DMS 273 treated with DMSO at 0.1 percent for 48 hours (cell line): ENCODE measurements around the gene IRGQ.
"Not testable (repeated sequence)": the region's sequence is repeated elsewhere in the genome, so short reads cannot be mapped to it uniquely, and the experiment has no call there.

ENCODE experiments used
- DNase-seq: peaks from one replicate; lab custom pipeline; 2025; lab: John Stamatoyannopoulos, UW

Gene IRGQ

DNA sequence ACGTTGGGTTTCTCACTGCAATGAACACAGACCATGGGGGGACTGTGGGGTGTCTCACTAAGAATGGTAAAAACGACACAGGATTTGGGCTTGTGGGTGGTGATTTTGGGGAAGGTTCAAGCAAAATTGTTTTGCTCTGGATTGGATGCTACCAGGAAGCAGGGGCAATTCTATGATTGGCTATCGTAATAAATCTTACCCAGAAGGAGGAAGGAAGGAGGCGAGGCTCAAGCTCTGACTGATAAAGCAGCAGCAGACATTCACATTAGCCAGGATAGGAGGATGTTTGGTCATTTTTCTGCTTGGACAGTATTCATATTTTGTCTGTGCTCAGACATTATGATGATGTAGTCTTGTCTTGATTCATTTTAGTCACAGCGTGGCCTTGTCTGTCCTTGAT, 1.9 kb upstream of the IRGQ start:
- DNase-seq = no peak

GRCh38 chr19:43596842-43597461, 1.0 kb upstream of the IRGQ start:
- no peak for DNase-seq

GRCh38 chr19:43595605-43595998, 332 bp downstream of the IRGQ start:
- no peak for DNase-seq

DNA sequence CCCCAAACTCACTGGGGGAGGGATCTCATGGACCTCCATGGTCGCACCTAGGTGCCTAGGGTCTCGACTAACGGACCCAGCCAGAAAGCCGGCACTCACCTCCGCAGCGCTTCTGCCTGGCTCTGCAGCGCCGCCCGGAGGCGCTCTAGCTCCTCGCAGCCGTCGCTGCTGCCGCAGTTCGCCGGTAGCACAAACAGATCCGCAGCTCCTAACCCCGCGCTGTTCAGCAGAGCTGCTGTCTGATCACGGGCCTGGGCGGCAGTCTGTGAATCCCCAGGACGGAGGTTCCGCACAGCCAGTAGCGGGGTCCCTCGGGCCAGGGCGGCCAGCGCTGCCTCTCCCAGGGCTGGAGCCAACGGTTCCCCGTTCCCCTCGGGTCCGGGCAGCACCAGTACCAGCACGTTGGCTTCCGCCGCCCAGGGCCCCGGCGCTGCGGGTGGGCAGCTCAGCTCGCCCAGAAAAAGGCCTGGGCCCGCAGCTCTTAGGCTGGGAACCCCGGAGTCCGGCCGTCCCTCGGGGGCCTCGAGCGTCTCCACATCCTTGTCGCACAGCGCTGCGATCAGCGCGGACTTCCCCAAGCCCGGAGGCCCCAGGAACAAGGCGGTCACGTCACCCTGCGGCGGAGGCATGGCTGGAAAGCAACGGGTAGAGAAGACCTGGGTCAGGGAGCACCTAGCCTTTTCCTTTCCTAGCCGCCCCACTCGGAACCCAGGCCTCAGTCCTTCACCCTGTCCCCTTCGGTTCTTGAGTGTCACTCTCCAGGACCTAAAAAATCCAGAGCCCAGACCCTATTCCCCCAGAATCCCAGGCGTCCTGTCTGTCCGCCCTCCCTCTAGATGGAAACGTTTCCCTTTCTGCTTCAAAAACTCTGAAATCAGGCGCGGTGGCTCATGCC, 977 bp downstream of the IRGQ start:
- no peak for DNase-seq

- no peak for DNase-seq
Measured at GRCh38 chr19:43594081-43594697, 1.7 kb downstream of the IRGQ start.

DNA sequence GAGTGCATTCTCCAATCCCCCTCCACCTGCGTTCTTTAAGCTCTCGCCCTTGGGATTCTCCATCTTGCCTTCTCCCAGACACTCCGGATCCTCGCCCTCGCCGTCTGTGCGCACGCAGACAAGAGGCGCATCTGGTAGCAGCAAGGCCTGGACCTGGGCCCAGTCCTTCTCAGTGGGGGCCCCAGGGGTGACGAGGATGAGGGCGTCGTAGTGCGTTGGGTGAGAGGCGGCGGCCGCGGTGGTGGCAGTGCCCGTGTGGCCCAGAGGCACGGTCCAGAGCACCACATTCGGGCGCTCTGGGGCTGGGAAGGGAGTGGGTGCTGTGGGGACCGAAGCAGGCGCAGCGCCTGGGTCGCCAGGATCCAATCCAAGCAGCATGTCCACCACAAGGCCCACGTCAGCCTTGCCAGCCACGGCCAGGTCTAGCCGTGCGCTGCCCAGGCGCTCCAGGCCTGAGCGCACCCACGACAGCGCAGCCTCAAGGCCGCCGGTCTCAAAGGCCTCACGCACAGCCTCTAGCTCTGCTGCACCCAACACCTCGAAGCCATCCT, 3.1 kb downstream of the IRGQ start:
- DNase-seq = no peak

DNA sequence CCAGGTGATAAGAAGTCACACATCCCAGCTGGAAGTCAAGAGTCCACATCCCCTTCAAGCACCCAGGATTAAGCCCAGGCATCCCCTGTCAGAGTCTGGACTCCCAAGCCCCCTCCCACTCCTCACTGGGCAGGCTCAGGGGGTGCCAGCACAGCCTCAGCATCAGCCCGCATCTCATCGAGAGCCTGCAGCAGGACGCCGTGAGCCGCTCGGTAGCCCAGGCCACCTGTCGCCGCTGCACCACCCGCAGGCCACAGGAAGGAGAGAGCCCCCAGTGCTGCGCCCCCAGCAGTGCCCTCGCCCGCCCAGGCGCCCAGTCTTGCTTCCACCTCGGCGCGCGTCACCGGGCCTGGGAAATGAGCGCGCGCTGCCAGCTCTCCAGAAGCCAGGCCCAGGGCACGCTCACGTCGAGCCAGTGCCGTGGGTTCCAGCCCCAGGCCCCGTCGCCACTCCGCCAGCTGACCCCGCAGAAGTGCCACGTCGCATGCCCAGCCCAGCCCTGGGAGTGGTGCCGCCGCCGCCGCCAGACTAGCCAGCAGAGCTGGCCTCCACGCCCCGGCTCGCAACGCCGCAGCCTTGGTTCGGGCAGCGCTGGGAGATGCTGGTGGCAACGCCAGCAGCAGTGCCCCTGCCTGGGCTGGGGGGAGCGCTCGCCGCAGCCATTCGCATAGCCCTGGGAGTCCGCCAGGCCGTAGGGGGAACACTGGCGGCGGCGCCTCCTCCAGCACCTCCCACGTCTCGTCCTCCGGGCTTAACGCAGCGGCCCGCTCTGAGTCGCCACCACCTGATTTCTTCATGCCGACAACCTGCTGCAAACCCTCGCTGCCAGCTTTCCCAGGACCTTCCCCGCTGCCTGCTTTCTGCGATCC, 3.8 kb downstream of the IRGQ start:
- DNase-seq = no peak

DNA sequence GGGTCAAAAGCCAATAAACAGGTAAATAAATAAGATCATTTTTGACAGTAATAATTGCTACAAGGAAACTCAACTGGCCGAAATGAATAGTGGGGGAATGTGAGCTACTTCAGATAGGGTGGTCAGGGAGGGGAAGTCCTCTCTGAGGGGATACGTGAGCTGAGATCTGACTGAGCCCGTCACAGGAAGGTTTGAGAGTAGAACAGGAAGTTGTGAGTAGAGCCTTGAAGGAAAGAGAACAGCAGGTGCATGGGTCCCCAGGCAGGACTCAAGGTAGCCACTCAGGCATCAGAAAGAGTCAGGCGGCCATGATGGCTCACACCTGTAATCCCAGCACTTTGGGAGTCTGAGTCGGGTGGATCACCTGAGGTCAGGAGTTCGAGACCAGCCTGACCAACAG, 6.3 kb downstream of the IRGQ start:
- no peak for DNase-seq

DNA sequence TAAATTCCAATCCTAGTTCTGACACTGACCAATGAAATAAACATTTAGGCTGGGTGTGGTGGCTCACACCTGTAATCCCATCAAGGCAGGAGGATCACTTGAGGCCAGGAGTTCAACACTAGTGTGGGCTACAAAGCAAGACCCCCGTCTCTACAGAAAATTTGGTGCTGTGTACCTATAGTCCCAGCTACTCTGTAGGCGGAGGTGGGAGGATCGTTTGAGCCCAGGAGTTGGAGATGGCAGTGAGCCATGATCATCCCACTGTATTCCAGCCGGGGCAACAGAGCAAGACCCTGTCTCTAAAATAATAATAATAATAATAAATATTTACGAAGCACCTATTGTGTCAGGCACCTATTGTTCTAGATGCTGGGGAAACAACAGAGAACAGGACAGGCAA, 6.7 kb downstream of the IRGQ start:
- no peak for DNase-seq

GRCh38 chr19:43587029-43587428, 8.9 kb downstream of the IRGQ start:
- not testable (repeated sequence) for DNase-seq

GRCh38 chr19:43586346-43586745, 9.6 kb downstream of the IRGQ start:
- no peak for DNase-seq

DNA sequence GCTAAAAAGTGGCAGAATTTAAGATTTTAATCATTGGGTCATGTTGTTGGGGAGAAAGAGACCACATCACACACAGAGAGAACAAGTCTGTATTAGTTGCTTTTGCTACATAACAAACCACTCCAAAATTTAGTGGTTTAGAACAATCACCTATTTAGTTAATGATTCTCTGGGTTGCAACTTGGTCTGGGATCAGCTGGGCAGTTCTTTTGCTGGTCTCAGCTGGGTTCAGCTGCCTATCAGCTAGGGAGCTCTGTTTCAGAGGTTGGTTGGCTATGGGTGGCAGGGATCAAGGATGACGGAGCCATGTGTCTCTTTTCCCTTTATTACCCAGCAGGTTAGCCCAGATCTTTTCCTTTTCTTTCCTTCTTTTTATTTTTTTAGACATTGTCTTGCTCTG, 11.4 kb downstream of the IRGQ start:
- no peak for DNase-seq

DNA sequence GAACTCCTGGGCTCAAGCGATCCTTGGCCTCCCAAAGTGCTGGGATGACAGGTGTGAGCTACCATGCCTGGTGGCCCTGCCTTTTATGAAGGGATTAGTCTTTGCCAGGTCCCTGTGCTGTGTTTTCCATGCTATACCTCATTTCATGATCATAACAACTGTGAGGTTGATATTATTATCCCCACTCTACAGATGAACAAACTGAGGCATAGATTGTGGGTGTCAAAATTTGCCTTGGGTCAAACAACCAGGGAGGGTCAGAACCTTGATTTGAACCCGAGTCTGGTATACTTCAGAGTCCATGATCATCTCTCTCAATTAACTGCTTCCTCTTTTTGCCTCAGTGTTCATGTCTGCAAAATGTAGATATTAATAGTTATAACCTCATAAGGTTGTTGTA, 13.4 kb downstream of the IRGQ start:
- no peak for DNase-seq

GRCh38 chr19:43581467-43581866, 14.5 kb downstream of the IRGQ start:
- no peak for DNase-seq

DNA sequence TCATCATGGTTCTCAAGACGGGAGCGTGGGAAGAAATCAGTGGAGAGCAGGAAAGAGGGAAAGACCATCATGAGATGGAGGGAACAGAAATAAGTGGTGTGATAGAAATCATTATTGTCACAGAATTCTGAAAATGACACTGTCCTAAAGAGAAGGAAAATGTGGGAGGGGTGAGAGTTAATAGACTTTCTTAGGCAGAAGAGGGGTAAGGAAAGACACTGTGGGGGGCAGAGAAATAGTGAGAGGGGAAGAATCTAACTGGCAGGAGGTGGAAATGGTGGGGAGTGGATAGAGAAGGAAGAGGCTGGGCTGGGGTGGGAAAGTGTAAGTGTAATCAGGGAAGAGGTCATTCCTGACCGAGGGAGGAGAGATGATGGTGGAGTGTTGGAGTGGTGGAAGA, 17.1 kb downstream of the IRGQ start:
- DNase-seq = no peak

DNA sequence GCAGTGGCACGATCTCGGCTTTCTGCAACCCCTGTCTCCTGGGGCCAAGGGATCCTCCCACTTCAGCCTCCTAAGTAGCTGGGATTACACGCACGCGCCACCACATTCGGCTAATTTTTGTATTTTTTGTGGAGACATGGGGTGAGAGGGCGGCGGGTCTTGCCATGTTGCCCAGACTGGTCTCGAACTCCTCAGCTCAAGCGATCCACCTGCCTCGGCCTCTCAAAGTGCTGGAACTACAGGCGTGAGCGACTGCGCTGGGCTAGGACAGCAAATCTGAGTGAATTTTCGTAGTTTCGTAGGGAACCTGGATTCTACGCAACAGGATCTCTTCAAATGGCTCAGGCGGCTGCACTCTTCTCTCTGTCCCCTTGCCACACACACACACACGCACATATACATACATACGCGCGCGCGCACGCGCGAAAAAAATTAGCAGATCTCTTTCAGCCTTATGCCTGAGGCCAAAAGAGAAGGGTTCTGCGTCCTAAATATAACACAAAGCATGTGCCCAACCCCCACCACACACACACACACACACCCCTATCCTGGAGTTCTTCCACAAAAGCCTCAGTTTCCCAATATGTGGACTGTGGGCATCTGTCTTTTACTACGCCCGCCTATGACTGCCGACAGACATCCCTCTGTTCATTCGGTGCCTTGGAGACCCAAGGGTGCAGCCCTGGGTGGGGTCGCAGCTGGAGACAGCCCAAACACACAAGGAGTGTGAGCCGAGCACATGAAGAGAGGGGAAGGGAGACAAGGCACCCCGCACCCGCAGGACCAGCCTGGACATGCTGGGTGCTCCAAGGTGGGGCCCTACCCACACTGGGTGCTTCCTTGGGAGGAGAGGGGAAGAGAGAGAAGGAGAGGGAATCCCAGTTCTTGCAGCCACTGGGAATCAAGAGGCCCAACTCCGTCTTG, 19.7 kb downstream of the IRGQ start:
- no peak for DNase-seq

GRCh38 chr19:43575156-43575950, 20.6 kb downstream of the IRGQ start, which contains the start of the genes PINLYP and XRCC1:
Gene PINLYP, plus strand, starts transcription at chr19:43575801. Its CDS starts 1,391 bp downstream, at chr19:43577192.
Gene XRCC1, minus strand, starts transcription at chr19:43575527. Its CDS starts 69 bp downstream, at chr19:43575458.
- DNase-seq = peak; percentile 96

DNA sequence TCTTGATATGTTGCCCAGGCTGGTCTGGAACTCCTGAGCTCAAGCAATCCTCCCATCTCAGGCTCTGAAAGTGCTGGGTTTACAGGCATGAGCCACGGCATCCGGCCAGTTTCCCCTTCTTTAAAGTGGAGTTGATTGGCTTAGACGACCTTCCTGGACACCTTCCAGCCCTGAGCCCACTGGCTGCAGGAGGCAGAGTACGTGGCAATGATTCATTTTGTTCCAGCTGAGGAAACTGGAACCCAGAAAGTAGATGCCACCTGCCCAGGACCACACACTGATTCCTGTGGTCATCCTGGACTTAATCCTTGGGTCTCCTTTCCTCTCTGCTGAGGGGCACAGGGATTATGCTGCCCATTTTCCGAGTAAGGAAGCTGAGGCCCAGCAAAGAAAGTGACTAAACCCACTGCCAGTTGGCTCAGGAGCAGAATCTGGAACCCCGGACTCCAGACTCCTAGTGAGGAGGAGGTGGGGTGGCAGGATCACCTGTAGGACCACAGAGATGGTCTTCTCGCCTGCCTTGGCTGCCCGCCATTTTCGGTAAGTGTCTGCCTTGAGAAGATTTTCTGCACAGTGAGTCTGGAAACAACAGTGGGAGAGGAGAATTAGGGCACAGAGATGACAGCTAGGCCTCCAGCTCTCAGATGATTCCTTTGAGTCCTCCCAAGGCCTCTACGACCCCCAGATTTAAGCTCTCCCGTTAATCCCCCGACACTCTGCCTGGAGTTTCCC, 21.3 kb downstream of the IRGQ start:
- DNase-seq = no peak

- no peak for DNase-seq
Measured at GRCh38 chr19:43572171-43572588, 23.8 kb downstream of the IRGQ start.
